Activated CD8-positive, alpha-beta memory T cell treated with anti-CD3 and anti-CD28 coated beads, Interleukin-2, amount 50 U/mL, for 1 hour (primary cell): Measurements from ENCODE around the gene BPIFB2.

Experiments used
- DNase-seq: peaks from one replicate; pipeline ENCODE4 v3.0.0-alpha.2; 2020; ENCODE audit errors: extremely low read depth

The BPIFB2 gene

GRCh38 chr20:33005908-33006775 lies 1.4 kb upstream of the BPIFB2 start:
- no peak for DNase-seq

DNA sequence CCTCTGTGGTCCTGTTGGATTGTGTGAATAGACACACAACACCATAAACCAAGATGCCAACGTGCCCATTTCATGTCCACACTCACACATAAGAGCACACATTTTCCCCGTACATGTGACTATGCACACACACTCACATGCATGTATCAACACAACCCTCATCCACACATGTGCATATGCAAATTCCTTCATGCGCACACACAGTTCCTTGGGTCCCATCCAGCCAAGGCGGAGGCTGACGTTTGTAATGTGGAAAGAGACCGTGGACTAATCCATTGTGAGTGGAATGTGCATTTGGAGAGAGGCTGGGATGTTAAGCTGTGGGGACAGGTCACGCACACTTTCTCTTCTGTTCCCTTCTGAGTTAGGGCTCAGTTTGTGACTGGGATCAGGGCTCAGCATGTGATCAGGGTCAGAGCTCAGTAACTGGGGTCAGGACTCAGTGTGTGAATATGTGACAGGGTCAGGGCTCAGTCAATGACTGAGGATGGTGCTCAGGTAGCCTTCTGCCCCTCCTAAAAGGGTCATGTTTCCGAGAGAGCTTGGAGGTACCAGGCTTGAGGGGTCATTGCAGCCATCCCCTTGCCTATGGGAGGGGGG lies 628 bp upstream of the BPIFB2 start:
- no peak for DNase-seq

GRCh38 chr20:33008336-33009213 lies 1.1 kb downstream of the BPIFB2 start:
- no peak for DNase-seq

- no peak for DNase-seq
Observed at GRCh38 chr20:33009214-33010132, 2.0 kb downstream of the BPIFB2 start.

- no peak for DNase-seq
Observed at GRCh38 chr20:33010133-33010504, 2.6 kb downstream of the BPIFB2 start.

DNA sequence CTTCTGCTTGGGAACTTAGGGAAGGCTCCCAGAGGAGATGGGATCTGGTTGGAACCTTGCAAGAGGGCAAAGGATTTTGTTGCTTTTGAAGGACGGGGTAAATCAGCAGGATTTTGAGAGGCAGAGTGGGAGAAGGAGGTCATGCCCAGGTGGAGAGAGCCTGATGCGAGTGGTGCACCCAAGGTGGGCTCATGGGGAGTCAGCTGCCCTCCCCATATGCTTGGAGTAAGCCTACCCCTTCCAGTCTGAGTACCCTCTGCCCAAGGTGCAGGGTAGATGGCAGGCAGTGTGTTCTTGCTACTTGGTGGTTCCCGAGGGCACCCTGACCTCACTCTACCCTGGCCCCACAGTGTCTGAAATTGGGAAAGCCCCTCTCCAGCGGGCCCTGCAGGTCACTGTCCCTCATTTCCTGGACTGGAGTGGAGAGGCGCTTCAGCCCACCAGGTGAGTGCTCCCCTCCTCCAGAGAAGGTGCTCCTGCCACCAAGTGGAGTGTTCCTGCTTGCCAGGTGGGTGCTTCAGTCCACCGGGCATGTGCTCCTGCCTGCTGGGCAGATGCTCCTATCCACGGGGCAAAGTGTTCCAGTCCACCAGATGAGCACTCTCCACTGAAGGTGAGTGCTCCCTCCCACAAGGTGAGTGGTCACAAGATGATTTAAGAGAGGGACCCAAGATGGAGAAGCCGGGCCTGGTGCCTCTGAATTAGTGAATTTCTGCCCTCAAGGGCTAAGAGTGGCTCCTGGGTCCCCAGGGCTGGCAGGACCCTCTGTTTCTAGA lies 3.4 kb downstream of the BPIFB2 start:
- DNase-seq: no peak

- DNase-seq: no peak
Observed at GRCh38 chr20:33012327-33013189, 5.1 kb downstream of the BPIFB2 start.

- DNase-seq: no peak
Observed at GRCh38 chr20:33013701-33014326, 6.3 kb downstream of the BPIFB2 start.

DNA sequence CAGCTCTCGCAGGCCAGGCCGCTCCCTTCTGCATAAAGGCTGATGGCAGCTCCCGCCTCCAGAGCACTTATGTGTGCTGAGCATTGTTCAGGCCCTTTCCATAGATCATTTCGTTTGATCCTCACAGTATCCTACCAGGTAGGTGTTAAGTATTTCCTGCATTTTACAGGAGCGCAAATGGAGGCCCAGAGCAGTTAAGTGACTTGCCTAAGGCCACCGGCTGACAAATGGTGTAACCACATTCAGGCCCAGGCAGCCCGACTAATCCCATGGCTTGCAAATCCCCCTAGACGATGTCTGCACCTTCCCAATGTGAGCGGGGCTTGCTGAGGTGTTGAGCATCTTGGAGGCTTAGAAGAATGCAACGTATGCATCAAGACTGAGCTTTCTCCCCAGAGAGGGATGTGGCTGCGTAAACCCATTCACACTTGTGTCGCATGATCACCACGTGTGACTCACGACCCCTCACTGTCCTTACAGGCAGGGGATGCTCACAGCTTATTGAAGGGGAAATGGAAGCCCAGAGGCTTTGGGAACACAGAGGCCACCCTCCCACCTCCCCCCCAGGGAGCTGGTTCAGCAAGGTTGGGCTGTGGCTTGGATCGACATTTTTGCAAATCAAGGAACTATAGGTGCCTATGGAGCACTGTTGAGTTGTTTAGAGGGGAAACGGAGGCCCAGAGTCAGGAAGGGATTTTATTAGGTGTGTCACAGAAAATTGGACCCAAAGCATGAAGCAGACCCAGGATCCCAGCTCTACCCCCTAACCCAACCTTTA lies 7.0 kb downstream of the BPIFB2 start:
- no peak for DNase-seq

DNA sequence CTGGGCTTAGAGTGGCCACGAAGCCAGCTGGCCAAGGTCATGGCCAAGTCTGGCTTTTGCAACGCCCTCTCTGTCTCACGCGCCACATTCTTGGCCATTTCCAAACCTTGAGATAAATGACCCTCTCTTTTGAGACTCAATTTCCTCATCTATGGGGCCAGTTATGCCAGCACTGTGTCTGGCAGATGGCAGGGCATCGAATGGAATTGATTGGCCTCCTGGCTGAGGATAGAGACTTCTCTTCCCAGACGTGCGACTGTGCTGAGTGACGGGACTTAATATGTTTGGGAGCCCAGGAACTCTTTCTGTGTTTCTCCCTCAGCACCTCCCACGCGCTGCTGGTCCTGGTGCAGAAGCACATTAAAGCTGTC lies 7.6 kb downstream of the BPIFB2 start:
- DNase-seq: no peak

GRCh38 chr20:33015700-33016580 lies 8.4 kb downstream of the BPIFB2 start:
- no peak for DNase-seq

DNA sequence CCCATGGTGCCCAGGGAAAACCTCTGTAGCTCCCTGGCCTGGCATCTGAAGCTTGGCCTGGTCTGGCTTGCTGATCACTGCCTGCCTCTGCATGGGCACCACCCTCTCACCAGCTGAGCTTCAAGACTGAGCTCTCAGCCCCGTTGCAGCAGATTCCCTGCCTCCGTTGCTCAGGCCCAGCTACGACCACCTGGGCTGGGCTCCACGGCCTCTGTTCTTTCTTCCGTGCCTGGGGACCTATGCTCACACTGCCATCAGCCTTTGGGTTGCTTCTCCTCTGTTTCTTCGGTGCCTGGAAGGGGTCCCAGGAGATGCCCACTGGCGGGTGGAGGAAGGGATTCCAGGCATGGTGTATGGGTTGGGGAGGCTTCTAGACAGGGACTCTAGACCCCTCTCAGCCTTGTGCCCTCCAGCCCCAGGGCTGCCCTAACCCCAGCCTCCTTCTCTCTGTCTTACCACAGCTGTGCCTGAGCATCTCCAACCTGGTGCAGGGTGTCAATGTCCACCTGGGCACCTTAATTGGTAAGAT lies 9.1 kb downstream of the BPIFB2 start:
- no peak for DNase-seq

GRCh38 chr20:33017542-33017941 lies 10.0 kb downstream of the BPIFB2 start:
- DNase-seq: no peak

DNA sequence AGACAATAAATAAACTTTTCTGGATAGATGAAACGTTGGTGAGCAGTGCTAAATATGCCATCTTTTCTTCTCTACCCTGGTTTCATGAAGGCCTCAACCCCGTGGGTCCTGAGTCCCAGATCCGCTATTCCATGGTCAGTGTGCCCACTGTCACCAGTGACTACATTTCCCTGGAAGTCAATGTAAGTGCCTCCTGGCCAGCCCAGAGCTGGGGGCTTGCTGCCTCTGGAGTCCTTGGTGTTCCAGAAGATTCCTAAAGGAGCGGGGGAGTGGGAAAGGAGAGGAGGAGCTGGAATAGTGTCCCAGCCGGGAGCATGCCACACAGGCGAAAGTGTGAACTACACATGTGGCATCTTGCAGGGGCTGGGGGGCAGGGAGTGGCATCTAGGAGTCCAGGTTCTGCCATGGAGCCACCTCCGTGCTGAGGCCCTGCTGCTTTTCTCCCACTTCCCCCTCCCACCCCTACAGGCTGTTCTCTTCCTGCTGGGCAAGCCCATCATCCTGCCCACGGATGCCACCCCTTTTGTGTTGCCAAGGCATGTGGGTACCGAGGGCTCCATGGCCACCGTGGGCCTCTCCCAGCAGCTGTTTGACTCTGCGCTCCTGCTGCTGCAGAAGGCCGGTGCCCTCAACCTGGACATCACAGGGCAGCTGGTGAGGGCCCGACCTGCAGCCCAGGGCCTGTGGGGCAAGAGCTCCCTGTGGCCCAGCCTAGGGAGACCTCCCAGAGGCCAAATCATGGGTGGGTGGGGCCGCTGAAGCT lies 10.8 kb downstream of the BPIFB2 start:
- no peak for DNase-seq

DNA sequence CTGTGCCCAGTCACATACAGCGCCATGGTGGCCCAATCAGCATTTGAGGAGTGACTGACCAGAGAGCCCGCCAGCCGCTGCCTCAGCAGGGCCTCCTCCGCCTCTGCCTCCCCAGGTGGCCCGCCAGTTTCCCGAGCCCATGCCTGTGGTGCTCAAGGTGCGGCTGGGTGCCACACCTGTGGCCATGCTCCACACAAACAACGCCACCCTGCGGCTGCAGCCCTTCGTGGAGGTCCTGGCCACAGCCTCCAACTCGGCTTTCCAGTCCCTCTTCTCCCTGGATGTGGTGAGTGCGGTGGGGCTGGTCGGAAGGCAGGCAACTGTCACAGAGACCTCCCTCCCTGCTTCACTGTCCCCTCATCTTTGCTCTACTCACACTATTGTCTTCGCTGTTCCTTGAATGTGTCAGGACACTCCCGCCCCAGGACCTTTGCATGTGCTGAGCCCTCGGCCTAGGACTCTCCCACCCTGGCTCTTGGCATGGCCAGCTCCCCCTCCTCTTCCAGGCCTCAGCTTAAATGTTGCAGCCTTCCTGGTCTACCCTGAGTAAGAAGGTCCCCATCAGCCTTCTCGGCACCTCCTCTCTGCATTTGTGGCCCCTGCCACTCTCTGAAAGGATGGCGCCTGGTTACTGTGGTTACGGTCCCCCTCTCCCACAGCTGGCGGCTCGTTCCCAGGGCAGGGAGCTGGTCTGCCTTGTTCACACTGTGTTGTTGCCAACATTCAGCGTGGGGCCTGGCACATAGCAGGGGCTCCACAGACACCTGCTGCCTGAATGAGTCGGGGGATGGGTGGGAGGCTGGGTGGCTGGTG lies 12.2 kb downstream of the BPIFB2 start:
- no peak for DNase-seq
